Right ventricle myocardium inferior (tissue), 1 donor: ENCODE measurements around the gene IMPA2. TPM values are rescaled to one million over a fixed set of nuclear protein-coding genes. Genes with fewer than 3 reads are reported as not detected.

Experiments
- ATAC-seq: fragments of 200-7000 bp; cut with Tn5 transposase; one replicate; pipeline ENCODE4 v1.9.1; 2020; ENCODE audit warnings: mild to moderate bottlenecking, moderate library complexity
- DNase-seq: peaks from one replicate; pipeline ENCODE4 v3.0.0; 2021; ENCODE audit errors: missing footprints
- intact Hi-C: fragments of 100-400 bp; cut with DNase I; formaldehyde crosslinking; loops from one replicate; pipeline ENCODE4 v1.11.0; 2022
- total RNA-seq: library from RNA; stranded (reverse); fragmentation: NEBNext Ultra II Directional; extraction: Animal tissue kit (Norgen Biotek cat#: 25700); gene quantifications from one replicate; pipeline ENCODE4 v1.2.1, GENCODE V29; 2021
- donor health status: DM: no; HTN: yes; CAD: no; lungs with severe emphysema.

IMPA2 gene
- total RNA-seq, 1 donor from 2014 or later, result 82.8 TPM

DNA sequence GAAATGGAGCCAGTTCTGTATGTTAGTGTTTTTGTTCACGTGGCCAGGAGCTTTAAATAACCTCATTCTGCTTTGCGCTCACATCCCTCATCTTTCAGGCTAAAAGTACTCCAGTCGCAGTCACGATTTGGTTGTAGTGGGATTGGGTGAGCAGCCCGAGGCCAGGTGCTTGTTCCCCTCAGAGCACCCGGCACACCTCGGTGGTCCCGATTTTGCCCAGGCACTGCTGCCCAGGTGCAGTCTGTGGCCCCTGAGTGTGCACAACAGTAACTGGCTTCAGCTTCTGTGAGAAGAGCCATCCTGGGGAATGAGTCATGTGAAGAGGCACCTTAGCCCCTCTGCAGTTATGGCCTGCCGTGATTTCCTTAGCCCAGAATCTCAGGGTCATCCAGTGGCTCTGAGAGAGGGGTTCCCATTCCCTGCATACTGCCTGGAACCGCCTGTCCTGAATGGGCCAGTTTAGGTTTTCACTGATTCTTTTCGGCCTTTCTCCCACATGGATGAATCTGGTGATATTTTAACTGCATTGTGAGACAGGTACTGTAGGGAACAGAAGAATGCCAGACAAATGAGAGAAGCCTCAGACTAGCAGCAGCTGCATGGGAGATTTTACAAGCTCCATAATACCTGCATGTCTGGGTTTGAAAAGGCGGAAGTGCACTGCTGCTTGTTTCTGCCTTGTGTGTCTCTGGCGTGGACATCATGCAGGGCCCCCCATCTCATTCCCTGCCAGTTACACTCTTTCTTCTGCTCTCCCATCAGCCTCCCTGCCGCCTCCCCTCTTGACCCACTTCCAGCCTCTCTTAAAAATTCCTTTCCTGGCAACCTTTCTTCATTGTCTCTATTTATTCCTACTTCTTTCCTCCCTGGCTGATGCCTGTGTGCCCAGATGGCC, 33.5 kb downstream of the IMPA2 start:
- DNase-seq (no peak), ATAC-seq (no peak)
- intact Hi-C loops, result no loop called here

- ATAC-seq (peak; percentile 79), DNase-seq (no peak)
- intact Hi-C loops, result no loop called here
Measured at GRCh38 chr18:12015416-12016062, 34.2 kb downstream of the IMPA2 start.

DNA sequence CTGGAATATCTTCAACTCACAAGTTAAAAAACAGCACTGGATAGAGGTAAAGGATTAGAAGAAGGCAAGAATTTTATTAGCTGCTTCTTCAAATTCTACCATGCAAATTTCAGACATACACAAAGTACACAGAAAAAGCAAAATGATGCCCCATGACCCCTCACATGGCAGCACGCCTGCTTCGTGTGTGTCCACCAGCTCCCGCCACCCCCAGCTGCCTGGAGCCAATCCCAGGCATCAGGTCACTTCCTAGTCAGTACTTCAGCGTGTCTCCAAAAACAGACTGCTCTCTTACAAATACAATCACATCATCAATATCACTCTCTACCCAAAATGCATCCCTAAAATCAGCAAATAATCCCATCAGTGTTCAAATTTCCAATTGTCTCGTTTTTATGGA, 35.8 kb downstream of the IMPA2 start:
- intact Hi-C loops, result no loop called here
- DNase-seq, result no peak
- ATAC-seq, result no peak

GRCh38 chr18:12018861-12019260, 37.6 kb downstream of the IMPA2 start:
- DNase-seq (no peak), ATAC-seq (no peak)
- intact Hi-C loops, result no loop called here

DNA sequence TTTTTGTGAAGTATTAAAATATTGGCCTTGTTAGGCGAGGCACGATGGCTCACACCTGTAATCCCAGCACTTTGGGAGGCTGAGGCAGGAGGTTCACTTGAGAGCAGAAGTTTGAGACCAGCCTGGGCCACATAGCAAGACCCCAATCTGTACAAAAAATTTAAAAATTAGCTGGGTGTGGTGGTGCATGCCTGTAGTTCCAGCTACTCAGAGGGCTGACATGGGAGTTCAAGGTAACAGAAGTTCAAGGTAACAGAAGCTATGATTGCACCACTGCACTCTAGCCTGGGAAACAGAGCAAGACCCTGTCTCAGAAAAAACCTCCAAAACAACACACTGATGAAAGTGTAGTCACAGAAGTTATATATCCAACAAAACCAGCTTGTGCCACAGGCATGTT, 39.8 kb downstream of the IMPA2 start:
- intact Hi-C loops, result no loop called here
- ATAC-seq (no peak), DNase-seq (no peak)

DNA sequence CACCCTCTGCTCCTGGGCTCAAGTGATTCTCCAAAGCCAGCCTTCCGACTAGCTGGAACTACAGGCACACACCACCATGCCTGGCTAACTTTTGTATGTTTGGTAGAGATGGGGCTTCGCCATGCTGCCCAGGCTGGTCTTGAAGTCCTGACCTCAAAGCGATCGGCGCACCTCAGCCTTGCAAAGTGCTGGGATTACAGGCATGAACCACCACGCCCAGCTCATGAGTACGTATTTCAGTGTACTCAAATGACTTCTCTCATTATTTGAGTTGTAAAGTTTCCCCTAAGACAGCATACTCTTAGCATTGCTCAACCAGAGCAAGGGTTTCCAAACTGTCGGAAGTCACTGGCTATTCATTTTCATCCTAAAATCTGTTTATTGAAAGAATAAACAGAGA, 40.3 kb downstream of the IMPA2 start:
- no peak for ATAC-seq
- intact Hi-C loops, result no loop called here
- DNase-seq, result no peak

- ATAC-seq (no peak), DNase-seq (no peak)
- intact Hi-C loops, result no loop called here
Measured at GRCh38 chr18:12023375-12023774, 42.1 kb downstream of the IMPA2 start.

DNA sequence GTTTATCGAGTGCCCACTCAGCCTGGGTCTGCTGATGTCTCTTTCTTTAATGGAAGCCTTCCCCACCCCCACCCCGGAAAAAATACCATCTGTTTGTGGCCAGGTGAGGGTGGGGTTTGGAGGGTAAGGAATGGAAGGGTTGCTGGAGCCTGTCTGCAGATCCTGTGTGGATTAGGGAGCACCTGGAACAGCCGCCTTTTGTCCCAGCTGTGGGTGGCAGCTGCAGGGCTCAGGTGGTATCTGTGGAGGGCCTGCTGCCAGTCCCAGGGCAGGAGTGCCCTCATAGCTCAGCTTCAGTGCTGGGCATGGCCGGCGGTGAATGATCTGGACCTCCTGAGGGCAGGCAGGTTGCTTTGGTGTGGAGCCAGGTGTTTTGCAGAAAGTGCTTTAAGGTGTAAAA, 45.3 kb downstream of the IMPA2 start:
- no peak for DNase-seq
- intact Hi-C loops, result no loop called here
- no peak for ATAC-seq

GRCh38 chr18:12027046-12027445, 45.7 kb downstream of the IMPA2 start:
- ATAC-seq (peak; percentile 90), DNase-seq (no peak)
- intact Hi-C loops, result no loop called here

GRCh38 chr18:12027480-12027879, 46.2 kb downstream of the IMPA2 start:
- DNase-seq, result no peak
- ATAC-seq, result no peak
- intact Hi-C loops, result no loop called here

DNA sequence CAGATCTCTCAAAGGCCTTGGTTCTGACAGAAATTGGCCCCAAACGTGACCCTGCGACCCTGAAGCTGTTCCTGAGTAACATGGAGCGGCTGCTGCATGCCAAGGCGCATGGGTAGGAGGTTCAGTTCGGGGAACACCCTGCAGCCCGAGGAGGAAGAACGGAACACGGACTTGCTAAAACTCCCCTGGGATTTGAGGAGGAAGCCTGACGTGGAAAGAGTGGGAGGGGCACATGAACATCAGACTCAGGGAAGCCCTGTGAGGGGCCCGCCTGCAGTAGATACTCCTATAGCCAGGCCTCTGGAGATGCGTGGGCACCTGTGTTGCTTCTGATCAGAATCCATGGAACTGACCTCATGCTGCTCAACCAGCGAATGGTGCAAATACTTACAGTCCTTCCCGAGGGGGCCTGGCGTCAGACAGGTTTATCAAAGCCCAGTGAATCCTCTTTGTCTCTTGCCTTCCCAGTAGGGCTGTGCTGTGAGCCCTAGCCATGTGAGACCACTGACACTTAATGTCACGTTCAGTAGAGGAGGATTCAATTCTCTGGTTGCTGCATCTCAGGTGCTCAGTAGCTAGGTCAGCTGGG, 46.8 kb downstream of the IMPA2 start:
- DNase-seq (no peak), ATAC-seq (no peak)
- intact Hi-C loops, result no loop called here

DNA sequence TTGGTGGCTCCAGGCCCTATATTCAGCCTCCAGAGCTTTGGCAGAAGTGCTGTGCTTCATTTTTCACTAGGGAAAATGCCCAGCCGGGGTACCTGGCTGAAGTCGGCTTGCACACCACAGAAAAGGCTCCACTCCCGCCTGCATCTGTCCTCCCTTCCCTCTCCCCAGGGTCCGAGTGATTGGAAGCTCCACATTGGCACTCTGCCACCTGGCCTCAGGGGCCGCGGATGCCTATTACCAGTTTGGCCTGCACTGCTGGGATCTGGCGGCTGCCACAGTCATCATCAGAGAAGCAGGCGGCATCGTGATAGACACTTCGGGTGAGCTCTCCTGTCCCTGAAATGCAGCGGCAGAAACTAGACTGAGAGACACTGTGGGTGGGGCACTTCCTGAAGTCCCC, 47.4 kb downstream of the IMPA2 start:
- intact Hi-C loops, result no loop called here
- DNase-seq, result no peak
- ATAC-seq, result no peak

- no peak for DNase-seq
- no peak for ATAC-seq
- intact Hi-C loops, result no loop called here
Measured at GRCh38 chr18:12029786-12030584, 48.7 kb downstream of the IMPA2 start.

DNA sequence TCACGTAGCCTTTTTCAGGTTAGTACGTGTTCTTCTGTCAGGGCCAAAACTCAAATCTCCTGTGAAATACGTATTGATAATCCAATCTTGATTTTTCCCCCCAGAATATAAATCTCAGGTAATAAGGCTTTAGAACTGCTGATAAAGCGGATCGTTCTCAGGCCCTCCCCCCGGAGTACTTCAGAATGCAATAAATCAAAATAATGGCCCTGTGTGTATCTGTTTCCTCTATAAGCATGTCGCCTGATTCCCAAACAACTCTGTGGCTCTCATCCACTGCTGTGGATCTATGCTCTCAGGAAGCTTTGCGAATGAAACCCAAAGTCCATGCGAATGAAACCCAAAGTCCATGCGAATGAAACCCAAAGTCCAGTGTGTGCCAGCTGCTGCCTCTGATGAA, 49.4 kb downstream of the IMPA2 start:
- DNase-seq, result no peak
- intact Hi-C loops, result no loop called here
- ATAC-seq, result no peak

DNA sequence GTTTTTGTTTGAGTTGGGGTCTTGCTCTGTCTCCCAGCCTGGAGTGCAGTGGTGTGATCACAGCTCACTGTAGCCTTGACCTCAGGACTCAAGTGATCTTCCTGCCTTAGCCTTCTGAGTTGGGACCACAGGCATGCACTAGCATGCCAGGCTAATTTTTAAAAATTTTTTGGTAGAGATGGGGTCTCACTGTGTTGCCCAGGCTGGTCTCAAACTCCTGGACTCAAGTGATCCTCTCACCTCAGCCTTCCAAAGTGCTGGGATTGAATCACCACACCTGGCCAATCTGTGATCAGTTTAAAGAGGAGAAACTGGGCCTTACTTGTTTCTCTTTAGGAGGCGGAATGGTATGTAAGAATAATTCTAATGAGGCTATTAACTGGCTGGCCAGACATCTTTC, 49.9 kb downstream of the IMPA2 start:
- intact Hi-C loops, result no loop called here
- DNase-seq, result no peak
- ATAC-seq, result no peak

DNA sequence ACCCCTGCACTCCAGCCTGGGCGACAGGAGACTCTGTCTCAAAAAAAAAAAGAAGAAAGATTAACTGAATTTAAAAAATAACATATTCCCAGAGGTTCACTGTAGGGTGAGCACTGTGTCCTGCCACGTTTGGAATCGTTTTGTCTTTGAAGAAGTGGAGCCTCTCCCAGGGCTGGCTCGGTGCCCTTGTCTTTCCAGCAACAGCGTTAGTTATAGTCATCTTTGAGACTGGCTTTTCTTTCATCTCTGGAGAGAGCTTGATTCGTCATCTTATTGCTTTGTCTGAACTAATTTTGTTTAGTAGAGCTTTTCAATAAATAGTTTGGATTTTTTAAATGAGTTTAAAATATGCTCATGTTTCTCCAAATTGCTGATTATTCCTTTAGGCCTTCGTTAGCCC, 50.5 kb downstream of the IMPA2 start:
- DNase-seq (no peak), ATAC-seq (no peak)
- intact Hi-C loops, result no loop called here

GRCh38 chr18:12032786-12033642, 51.7 kb downstream of the IMPA2 start:
- intact Hi-C loops, result no loop called here
- no peak for DNase-seq
- ATAC-seq, result no peak

- intact Hi-C loops, result no loop called here
- ATAC-seq (no peak), DNase-seq (no peak)
Measured at GRCh38 chr18:12033643-12034025, 52.3 kb downstream of the IMPA2 start.
